ENCODE measurements around the gene ABCA5. TPM values are rescaled to one million over a fixed set of nuclear protein-coding genes. Genes with fewer than 3 reads are reported as not detected.

Gene ABCA5
- total and polyA plus RNA-seq, 2 of the 13 experiments (the other 11 are each of a cell fraction or from before 2014, with no cell fraction given): 9.7 to 10.1 TPM

DNA sequence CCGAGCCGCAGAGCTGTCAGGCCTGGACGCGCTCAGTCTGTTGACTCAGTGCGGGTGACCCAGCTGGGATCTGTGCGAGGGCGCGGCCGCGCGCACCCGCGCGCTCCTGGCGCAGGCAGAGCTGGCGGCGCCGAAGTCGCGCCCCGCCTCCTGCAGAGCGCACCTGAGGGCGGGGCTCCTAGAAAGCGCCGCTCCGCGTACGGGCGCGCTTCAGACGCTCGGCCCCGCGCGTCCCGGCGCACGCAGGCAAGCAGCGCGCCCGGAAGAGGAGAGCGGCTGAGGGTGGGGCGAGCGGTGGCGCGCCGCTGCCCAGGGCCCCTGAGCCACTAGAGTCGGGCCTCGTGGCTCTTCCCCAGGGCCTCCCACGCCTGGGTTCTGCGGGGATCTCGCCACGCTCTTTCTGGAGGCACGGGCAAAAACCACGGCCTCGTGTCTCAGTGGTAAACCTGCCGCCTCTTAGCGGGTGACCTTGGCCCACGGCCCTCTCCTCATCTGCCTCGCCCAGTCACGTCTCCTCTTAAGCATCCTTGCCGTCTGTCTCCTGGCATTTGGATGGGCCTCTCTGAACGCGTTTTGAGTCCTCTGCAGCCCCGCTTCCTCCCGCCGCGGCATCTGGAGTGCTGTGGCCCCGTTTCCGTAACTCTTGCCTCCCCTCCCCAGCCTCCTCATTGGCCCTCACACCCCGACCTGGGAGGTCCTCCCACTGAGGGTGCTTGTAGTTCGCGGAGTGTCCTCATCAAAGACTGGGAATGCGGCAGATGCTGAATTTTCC, at the start of gene ABCA5 (continued):
- TF ChIP-seq PRMT3 (CRISPR knock-in tag; IDR thresholded peaks at IDR 0.05; ENCODE audit: borderline replicate concordance, low read depth) (peak; percentile 89; the same call in 1 of the 2 replicates), GTF3A (CRISPR knock-in tag; conservative IDR thresholded peaks at IDR 0.05) (no peak; the same call in 1 of the 2 replicates), CAMTA2 (CRISPR knock-in tag; IDR thresholded peaks at IDR 0.05; ENCODE audit: borderline replicate concordance) (no peak), ONECUT2 (CRISPR knock-in tag; IDR thresholded peaks at IDR 0.05) (no peak), ARNT2 (CRISPR knock-in tag; IDR thresholded peaks at IDR 0.05; ENCODE audit: low read depth) (peak; percentile 73; the same call in 1 of the 2 replicates), ZFP41 (CRISPR knock-in tag; IDR thresholded peaks at IDR 0.05; ENCODE audit: borderline replicate concordance) (0 out of 2 replicates have a peak, but pooled peaks have one; percentile 45), ZFY (CRISPR knock-in tag; IDR thresholded peaks at IDR 0.05) (peak; percentile 93), ZNF101 (CRISPR knock-in tag; IDR thresholded peaks at IDR 0.05; ENCODE audit: borderline replicate concordance, low read depth) (no peak), ZBTB3 (CRISPR knock-in tag; IDR thresholded peaks at IDR 0.05; ENCODE audit: borderline replicate concordance, low read depth) (peak; percentile 70; the same call in 1 of the 2 replicates), ATF7 (IDR thresholded peaks at IDR 0.05) (no peak), ATF7 (CRISPR knock-in tag; IDR thresholded peaks at IDR 0.05) (no peak), MATR3 (CRISPR knock-in tag; IDR thresholded peaks at IDR 0.05) (no peak), TP53 (CRISPR knock-in tag; conservative IDR thresholded peaks at IDR 0.05) (no peak), AGO2 (optimal IDR thresholded peaks at IDR 0.05; ENCODE audit: low read depth, low read length) (peak; percentile 62), ZNF607 (CRISPR knock-in tag; IDR thresholded peaks at IDR 0.05; ENCODE audit: borderline replicate concordance) (peak; percentile 62), MIER3 (CRISPR knock-in tag; IDR thresholded peaks at IDR 0.05; ENCODE audit: borderline replicate concordance) (no peak; the same call in 1 of the 2 replicates), HDAC1 (CRISPR knock-in tag; IDR thresholded peaks at IDR 0.05) (peak; percentile 65; the same call in 1 of the 2 replicates), SMAD3 (CRISPR knock-in tag; IDR thresholded peaks at IDR 0.05) (peak; percentile 66), ZNF136 (CRISPR knock-in tag; IDR thresholded peaks at IDR 0.05; ENCODE audit: low read depth) (0 out of 2 replicates have a peak, but pooled peaks have one; percentile 65), ZNF207 (IDR thresholded peaks at IDR 0.05; ENCODE audit: borderline replicate concordance) (no peak), ZNF816 (CRISPR knock-in tag; IDR thresholded peaks at IDR 0.05; ENCODE audit: borderline replicate concordance) (no peak), ZMYM2 (CRISPR knock-in tag; IDR thresholded peaks at IDR 0.05) (no peak)
- TF ChIP-seq, protein P1, sequence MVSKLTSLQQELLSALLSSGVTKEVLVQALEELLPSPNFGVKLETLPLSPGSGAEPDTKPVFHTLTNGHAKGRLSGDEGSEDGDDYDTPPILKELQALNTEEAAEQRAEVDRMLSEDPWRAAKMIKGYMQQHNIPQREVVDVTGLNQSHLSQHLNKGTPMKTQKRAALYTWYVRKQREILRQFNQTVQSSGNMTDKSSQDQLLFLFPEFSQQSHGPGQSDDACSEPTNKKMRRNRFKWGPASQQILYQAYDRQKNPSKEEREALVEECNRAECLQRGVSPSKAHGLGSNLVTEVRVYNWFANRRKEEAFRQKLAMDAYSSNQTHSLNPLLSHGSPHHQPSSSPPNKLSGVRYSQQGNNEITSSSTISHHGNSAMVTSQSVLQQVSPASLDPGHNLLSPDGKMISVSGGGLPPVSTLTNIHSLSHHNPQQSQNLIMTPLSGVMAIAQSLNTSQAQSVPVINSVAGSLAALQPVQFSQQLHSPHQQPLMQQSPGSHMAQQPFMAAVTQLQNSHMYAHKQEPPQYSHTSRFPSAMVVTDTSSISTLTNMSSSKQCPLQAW (CRISPR knock-in tag; IDR thresholded peaks at IDR 0.05): 0 out of 2 replicates have a peak, but pooled peaks have one; percentile 43
- TF ChIP-seq, protein P2, sequence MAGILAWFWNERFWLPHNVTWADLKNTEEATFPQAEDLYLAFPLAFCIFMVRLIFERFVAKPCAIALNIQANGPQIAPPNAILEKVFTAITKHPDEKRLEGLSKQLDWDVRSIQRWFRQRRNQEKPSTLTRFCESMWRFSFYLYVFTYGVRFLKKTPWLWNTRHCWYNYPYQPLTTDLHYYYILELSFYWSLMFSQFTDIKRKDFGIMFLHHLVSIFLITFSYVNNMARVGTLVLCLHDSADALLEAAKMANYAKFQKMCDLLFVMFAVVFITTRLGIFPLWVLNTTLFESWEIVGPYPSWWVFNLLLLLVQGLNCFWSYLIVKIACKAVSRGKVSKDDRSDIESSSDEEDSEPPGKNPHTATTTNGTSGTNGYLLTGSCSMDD (CRISPR knock-in tag; IDR thresholded peaks at IDR 0.05): no peak
- TF ChIP-seq, protein P3, sequence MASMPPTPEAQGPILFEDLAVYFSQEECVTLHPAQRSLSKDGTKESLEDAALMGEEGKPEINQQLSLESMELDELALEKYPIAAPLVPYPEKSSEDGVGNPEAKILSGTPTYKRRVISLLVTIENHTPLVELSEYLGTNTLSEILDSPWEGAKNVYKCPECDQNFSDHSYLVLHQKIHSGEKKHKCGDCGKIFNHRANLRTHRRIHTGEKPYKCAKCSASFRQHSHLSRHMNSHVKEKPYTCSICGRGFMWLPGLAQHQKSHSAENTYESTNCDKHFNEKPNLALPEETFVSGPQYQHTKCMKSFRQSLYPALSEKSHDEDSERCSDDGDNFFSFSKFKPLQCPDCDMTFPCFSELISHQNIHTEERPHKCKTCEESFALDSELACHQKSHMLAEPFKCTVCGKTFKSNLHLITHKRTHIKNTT (CRISPR knock-in tag; IDR thresholded peaks at IDR 0.05): no peak
- TF ChIP-seq, protein P4, sequence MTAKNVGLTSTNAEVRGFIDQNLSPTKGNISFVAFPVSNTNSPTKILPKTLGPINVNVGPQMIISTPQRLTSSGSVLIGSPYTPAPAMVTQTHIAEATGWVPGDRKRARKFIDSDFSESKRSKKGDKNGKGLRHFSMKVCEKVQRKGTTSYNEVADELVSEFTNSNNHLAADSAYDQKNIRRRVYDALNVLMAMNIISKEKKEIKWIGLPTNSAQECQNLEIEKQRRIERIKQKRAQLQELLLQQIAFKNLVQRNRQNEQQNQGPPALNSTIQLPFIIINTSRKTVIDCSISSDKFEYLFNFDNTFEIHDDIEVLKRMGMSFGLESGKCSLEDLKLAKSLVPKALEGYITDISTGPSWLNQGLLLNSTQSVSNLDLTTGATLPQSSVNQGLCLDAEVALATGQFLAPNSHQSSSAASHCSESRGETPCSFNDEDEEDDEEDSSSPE (CRISPR knock-in tag; IDR thresholded peaks at IDR 0.05): peak; percentile 76
